HepG2 (cell line): ENCODE results near the gene ARHGAP45. TPM values are rescaled to one million over a fixed set of nuclear protein-coding genes. Genes with fewer than 3 reads are reported as not detected.
A peak's percentile ranks its signal among the peaks of the same experiment; 100 is the strongest.

ENCODE experiments used
- ARNT2 ChIP-seq: sonication (generic); formaldehyde crosslinking; IDR thresholded peaks from 2 replicates; pipeline ENCODE4 v1.8.0; 2022; ENCODE audit warnings: mild to moderate bottlenecking, low read depth, missing genetic modification reagents, moderate library complexity
- ATF7 ChIP-seq, 2 experiments: fragments of 450-650 bp in 1 of 2; sonication (generic) in 1 of 2; formaldehyde crosslinking in 1 of 2; IDR thresholded peaks; 2 replicates each; pipeline versions ENCODE4 v1.4.0 to v1.6.1; 2016 to 2020; ENCODE audit warnings: antibody characterized with exemption in 1 of 2, mild to moderate bottlenecking in 1 of 2, missing genetic modification reagents in 1 of 2
- ATRX ChIP-seq: sonication (generic); formaldehyde crosslinking; IDR thresholded peaks from 2 replicates; pipeline ENCODE4 v1.4.0; 2020; ENCODE audit warnings: missing genetic modification reagents, borderline replicate concordance
- CBFB ChIP-seq: sonication (generic); formaldehyde crosslinking; IDR thresholded peaks from 2 replicates; pipeline ENCODE4 v1.4.0; 2020; ENCODE audit warnings: missing genetic modification reagents
- FOXJ3 ChIP-seq: sonication (generic); formaldehyde crosslinking; IDR thresholded peaks from 2 replicates; pipeline ENCODE4 v1.4.0; 2020; ENCODE audit warnings: missing genetic modification reagents, mild to moderate bottlenecking, borderline replicate concordance
- GMEB1 ChIP-seq: sonication (generic); formaldehyde crosslinking; IDR thresholded peaks from 2 replicates; pipeline ENCODE4 v1.5.1; 2020; ENCODE audit warnings: missing genetic modification reagents, mild to moderate bottlenecking, borderline replicate concordance
- MBNL3 ChIP-seq: fragments of 250-450 bp; sonication (Bioruptor Pico); conservative IDR thresholded peaks from 2 replicates; pipeline ENCODE4 v1.8.0; 2022; ENCODE audit warnings: mild to moderate bottlenecking, inconsistent platforms
- MYPOP ChIP-seq: sonication (generic); formaldehyde crosslinking; IDR thresholded peaks from 2 replicates; pipeline ENCODE4 v1.8.1; 2023; ENCODE audit warnings: mild to moderate bottlenecking, moderate library complexity, missing genetic modification reagents
- SALL1 ChIP-seq: sonication (generic); formaldehyde crosslinking; IDR thresholded peaks from 2 replicates; pipeline ENCODE4 v1.8.0; 2022; ENCODE audit warnings: mild to moderate bottlenecking, missing genetic modification reagents
- YEATS2 ChIP-seq: sonication (generic); formaldehyde crosslinking; IDR thresholded peaks from 2 replicates; pipeline ENCODE4 v1.4.0; 2020; ENCODE audit warnings: missing genetic modification reagents, borderline replicate concordance
- ZBTB3 ChIP-seq: sonication (generic); formaldehyde crosslinking; IDR thresholded peaks from 2 replicates; pipeline ENCODE4 v1.4.0; 2020; ENCODE audit warnings: low read depth, mild to moderate bottlenecking, moderate library complexity, missing genetic modification reagents, borderline replicate concordance
- ZFP36L1 ChIP-seq: sonication (generic); formaldehyde crosslinking; IDR thresholded peaks from 2 replicates; pipeline ENCODE4 v1.8.0; 2022; ENCODE audit warnings: mild to moderate bottlenecking, missing genetic modification reagents, moderate library complexity
- ZNF121 ChIP-seq: sonication (generic); formaldehyde crosslinking; IDR thresholded peaks from 2 replicates; pipeline ENCODE4 v1.5.0; 2020; ENCODE audit warnings: mild to moderate bottlenecking, missing genetic modification reagents
- ZNF235 ChIP-seq: sonication (generic); formaldehyde crosslinking; IDR thresholded peaks from 2 replicates; pipeline ENCODE4 v1.8.1; 2023; ENCODE audit warnings: mild to moderate bottlenecking, missing genetic modification reagents, borderline replicate concordance
- ZNF274 ChIP-seq: sonication (generic); formaldehyde crosslinking; IDR thresholded peaks from 2 replicates; pipeline ENCODE4 v1.5.1; 2020; ENCODE audit warnings: mild to moderate bottlenecking, missing genetic modification reagents
- ZNF382 ChIP-seq: sonication (generic); formaldehyde crosslinking; IDR thresholded peaks from 2 replicates; pipeline ENCODE4 v1.5.0; 2020; ENCODE audit warnings: missing genetic modification reagents, mild to moderate bottlenecking, borderline replicate concordance
- ZNF496 ChIP-seq: sonication (generic); formaldehyde crosslinking; IDR thresholded peaks from 2 replicates; pipeline ENCODE4 v1.8.1; 2023; ENCODE audit warnings: mild to moderate bottlenecking, moderate library complexity, missing genetic modification reagents; ENCODE audit not compliant: insufficient replicate concordance
- ZNF609 ChIP-seq: sonication (generic); formaldehyde crosslinking; IDR thresholded peaks from 2 replicates; pipeline ENCODE4 v1.4.0; 2020; ENCODE audit warnings: mild to moderate bottlenecking, missing genetic modification reagents, borderline replicate concordance
- ZNF615 ChIP-seq: sonication (generic); formaldehyde crosslinking; IDR thresholded peaks from 2 replicates; pipeline ENCODE4 v1.5.0; 2020; ENCODE audit warnings: mild to moderate bottlenecking, missing genetic modification reagents, borderline replicate concordance
- polyA plus RNA-seq, 8 experiments: library from polyadenylated mRNA; depleted of rRNA in 3 of 8; stranded (reverse) in 7 of 8; unstranded in 1 of 8; fragments of >200 nt; fragmentation: Illumina TruSeq in 4 of 8; extraction: Trizol in 4 of 8; gene quantifications; 2 replicates each; pipeline versions ENCODE4 v1.2.1 to v1.2.3, GENCODE V29; 2011 to 2016; ENCODE audit warnings: low read depth in 4 of 8, missing spikeins in 1 of 8, mixed read lengths in 1 of 8; ENCODE audit not compliant: insufficient read depth in 1 of 8
- total RNA-seq, 5 experiments: library from RNA; depleted of rRNA; stranded (reverse); fragments of >200 nt; fragmentation: Illumina TruSeq; extraction: Trizol; gene quantifications; 2 replicates each; pipeline ENCODE4 v1.2.3, GENCODE V29; 2016; ENCODE audit warnings: low read depth in 1 of 5
- TF ChIP-seq, protein P1 (sequence below): sonication (generic); formaldehyde crosslinking; IDR thresholded peaks from 2 replicates; pipeline ENCODE4 v1.4.0; 2020; ENCODE audit warnings: mild to moderate bottlenecking, missing genetic modification reagents

The ARHGAP45 gene
- total and polyA plus RNA-seq, 2 of the 13 experiments (the other 11 are each of a cell fraction or from before 2014, with no cell fraction given) = 0.84 to 32.0 TPM

DNA sequence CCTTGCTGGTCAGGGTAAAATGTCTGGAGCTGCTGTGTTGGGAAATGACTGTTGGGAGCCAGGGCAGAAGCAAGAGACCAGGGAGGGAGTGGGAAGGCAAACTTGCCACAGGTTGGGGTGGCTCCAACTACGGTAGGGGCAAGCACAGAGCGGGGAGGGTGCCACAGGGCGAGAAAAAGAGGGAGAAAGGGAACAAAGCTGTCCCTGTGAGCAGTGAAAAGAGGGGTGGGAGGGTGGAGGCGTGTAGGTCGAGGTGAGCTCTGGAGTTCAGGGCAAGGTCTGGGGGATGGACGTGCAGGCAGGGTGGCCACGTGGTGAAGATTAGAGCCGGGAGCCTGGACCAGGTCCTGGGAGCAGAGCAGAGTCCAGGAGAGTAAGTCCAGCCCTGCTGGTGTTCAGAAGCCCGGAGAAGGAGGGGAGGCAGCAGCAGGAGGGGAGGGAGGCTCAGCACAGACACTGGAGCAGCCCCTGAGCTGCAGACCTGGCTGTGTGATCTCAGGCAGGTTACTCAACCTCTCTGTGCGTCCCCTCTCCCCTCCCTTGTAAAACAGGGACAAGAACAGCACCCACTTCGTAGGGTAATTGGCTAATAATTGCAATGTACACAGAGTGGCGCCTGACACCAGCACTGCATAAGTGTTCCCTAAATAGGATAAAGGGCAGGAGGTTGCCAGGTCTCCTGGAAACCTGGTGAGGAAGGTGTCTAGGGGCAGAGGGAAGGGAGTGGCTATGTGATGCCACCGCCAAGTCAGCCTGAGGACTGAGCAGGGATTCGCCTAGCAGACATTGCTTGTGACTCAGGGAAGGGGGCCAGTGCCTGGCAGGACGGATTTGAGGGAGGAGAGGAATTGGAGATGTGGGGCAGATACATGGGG lies 31.4 kb downstream of the ARHGAP45 start (continued):
- TF ChIP-seq ZNF609 (peak; percentile 77; the same call in 1 of the 2 replicates), YEATS2 (CRISPR knock-in tag) (no peak), MYPOP (0 out of 2 replicates have a peak, but pooled peaks have one; percentile 1), ZNF382 (no peak), GMEB1 (CRISPR knock-in tag) (no peak; the same call in 1 of the 2 replicates), MBNL3 (CRISPR knock-in tag) (no peak), ZNF496 (CRISPR knock-in tag) (no peak), ARNT2 (CRISPR knock-in tag) (no peak), FOXJ3 (CRISPR knock-in tag) (no peak), SALL1 (CRISPR knock-in tag) (peak; percentile 84), ZNF615 (CRISPR knock-in tag) (no peak), ZNF274 (no peak), ZBTB3 (CRISPR knock-in tag) (peak; percentile 43; the same call in 1 of the 2 replicates), ZNF121 (CRISPR knock-in tag) (no peak), ATF7 (IDR thresholded peaks at IDR 0.05) (no peak), ATF7 (CRISPR knock-in tag; IDR thresholded peaks at IDR 0.05) (no peak; the same call in 1 of the 2 replicates), CBFB (CRISPR knock-in tag) (no peak; the same call in none of the 2 replicates), ZFP36L1 (CRISPR knock-in tag) (no peak; the same call in 1 of the 2 replicates), ZNF235 (no peak), ATRX (CRISPR knock-in tag) (no peak)
- TF ChIP-seq, protein P1, sequence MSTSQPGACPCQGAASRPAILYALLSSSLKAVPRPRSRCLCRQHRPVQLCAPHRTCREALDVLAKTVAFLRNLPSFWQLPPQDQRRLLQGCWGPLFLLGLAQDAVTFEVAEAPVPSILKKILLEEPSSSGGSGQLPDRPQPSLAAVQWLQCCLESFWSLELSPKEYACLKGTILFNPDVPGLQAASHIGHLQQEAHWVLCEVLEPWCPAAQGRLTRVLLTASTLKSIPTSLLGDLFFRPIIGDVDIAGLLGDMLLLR (CRISPR knock-in tag) = no peak; the same call in 1 of the 2 replicates
